HG03025 (cell line): ENCODE results near the gene ST6GALNAC1.
"Not testable (repeated sequence)": the region's sequence is repeated elsewhere in the genome, so short reads cannot be mapped to it uniquely, and the experiment has no call there.

Experiments
- ATAC-seq: cut with Tn5 transposase; IDR thresholded peaks from one replicate; pipeline ENCODE4 v1.9.1; 2021; ENCODE audit warnings: mild to moderate bottlenecking, moderate library complexity; ENCODE audit not compliant: unreplicated experiment, low FRiP score

ST6GALNAC1 gene

GRCh38 chr17:76645481-76645880 is 1.9 kb upstream of the ST6GALNAC1 start:
- no peak for ATAC-seq

DNA sequence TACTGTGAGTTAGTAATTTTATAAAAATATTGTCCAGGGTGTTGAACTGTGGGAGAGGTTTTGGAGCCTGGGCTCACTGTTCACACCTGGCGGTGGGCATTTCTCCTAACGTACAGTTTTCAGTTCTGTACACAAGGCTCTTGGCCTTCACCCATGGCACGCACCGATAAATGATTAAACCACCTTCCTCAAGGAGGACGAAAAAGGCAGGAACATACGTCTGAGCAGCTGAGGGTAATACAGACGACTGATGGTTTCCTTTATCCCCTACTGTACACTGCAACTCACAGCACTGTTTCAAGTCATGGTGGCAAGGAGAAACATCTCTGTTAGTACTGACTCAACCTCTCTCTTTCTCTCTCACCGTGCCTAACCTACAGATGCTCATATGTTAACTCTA is 1.4 kb upstream of the ST6GALNAC1 start:
- ATAC-seq: no peak

DNA sequence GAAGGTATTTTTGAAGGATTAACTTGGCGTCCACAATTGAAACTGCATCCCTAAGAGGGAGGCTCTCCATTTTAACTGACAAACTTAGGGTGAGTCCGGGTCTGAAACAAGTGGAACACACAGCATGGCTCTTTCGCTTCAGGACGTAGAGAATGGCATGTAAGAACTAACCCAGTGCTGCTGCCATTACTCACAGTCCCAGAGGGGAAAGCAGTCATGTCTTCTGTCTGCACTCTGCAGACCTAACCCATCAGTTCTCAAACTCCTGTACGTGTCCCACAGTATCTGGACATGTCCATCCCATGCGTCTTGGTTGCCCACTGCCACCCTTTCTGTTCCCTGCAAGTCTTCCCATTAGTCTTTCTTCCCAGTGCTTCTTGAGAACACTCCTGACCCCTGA is 563 bp downstream of the ST6GALNAC1 start:
- ATAC-seq: no peak

DNA sequence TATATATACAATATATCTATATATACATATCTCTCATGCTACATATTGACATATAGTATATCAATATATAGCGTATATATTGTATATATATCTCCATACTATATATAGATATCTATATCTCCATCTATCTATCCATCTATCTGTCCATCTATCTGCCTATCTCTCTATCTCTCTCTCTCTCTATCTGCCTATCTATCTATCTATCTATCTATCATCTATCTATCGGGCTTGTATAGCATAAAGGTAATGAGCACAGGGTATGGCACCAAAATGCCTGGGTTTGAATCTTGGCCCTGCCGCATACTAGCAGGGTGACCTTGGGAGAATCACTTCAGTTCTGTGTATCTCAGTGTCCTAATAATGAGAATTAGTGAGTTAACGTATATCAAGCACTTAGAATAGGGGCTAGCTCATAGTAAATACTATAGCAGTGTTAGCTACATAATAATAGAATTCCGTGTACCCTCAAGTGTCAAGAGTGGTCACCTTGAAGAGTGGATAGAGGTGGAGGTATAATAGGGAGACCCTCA is 1.5 kb downstream of the ST6GALNAC1 start:
- ATAC-seq: no peak

DNA sequence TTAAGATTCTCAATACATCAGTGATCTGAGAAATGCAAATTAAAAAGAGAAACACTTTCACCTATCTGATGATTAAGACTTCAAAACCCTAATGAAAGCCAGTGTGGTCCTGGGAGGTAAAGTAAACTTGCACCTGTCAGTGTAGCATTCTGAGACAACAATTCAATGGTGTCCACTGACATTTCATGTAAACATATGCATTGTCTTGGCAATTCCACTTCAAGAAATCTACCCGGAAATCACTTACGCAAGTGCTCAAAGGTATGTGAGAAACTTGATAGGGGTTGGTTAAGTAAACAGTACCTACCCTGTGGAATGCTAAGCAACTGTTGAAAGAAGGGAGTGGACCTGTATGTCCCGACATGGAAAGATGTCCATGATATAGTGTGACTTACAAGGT is 2.1 kb downstream of the ST6GALNAC1 start:
- no peak for ATAC-seq

DNA sequence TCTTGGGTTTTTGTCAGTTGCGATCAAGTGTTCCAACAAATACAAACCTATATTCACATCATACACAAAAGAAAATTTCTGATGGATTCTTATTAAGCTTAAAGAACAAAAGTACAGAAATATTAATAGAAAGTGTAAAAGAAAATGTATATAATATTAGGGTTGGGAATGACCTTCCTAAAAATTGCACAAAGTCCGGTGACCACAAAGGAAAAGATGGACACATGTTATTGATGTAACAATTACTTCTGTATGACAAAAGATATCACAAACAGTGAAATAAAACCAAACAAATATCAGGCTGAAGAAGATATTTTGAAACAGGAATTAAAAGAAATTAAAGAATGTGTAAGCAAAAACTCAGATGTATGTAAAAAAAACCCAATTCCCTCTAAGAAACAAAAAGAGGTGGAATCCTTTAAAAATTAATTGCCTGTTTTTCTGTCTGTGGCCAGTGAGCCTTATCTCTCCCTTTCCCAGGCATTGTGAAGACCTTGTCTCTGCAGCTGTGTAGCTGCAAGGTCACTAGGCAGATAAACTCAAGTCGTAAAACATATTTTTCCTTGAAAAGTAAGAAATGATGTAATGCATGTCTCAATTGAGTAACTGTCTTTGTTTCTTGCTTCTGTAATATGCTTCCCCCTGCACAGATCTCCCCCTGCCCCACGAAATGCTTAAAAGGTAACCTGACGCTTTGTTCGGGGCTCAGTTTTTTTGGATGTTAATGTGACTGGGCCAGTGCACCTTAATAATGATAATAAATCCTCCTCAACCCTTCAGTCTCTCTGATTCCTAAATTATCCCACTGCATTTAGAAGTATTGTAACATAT is 2.8 kb downstream of the ST6GALNAC1 start:
- no peak for ATAC-seq

DNA sequence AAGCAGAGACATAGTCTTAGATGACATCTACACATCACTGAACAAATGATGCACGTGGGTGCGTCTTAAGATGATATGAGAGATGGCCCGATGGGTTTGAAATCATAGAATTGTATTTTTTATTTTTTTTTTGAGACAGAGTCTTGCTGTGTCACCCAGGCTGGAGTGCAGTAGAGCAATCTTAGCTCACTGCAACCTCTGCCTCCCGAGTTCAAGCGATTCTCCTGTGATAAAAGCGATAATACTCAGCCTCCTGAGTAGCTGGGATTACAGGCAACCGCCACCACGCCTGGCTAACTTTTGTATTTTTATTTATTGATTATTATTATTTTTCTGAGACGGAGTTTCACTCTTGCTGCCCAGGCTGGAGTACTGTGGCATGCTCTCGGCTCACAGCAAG is 5.3 kb downstream of the ST6GALNAC1 start:
- ATAC-seq: no peak

- not testable (repeated sequence) for ATAC-seq
These were observed 6.9 kb downstream of the ST6GALNAC1 start for GRCh38 chr17:76636486-76637206.

GRCh38 chr17:76635659-76636360 is 7.7 kb downstream of the ST6GALNAC1 start:
- no peak for ATAC-seq

- no peak for ATAC-seq
These were observed 8.5 kb downstream of the ST6GALNAC1 start for GRCh38 chr17:76635039-76635438.

DNA sequence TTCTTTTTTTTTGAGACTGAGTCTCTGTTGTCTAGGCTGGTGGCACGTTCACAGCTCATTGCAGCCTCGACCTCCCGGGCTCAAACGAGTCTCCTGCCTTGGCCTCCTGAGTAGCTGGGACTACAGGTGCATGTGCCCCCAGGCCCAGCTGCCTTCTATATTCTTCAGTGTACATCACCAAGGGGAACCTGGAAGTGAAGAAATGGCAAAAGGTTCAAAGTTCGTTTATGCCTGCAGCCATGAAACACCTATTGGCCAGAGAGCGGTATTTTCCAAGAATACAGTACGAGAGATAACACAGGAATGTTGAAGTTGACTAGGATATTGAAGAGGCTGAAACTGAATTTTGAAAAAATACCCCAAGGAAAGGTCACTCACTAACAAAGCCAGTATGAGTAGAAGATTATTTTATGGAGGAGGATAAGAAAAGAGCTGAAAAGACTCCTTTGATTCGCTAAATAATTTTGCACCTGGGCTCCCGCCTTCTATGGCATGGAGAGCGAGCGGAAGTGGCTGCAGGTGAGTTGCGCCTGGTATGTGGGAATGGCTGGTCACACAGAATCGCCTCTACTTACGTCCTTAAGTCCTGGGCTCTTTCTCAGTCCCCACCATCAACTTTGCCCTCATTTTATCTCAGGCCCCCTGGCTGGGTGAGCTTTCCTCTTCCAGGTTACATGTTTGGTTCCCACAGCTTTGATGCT is 9.8 kb downstream of the ST6GALNAC1 start:
- ATAC-seq: no peak

DNA sequence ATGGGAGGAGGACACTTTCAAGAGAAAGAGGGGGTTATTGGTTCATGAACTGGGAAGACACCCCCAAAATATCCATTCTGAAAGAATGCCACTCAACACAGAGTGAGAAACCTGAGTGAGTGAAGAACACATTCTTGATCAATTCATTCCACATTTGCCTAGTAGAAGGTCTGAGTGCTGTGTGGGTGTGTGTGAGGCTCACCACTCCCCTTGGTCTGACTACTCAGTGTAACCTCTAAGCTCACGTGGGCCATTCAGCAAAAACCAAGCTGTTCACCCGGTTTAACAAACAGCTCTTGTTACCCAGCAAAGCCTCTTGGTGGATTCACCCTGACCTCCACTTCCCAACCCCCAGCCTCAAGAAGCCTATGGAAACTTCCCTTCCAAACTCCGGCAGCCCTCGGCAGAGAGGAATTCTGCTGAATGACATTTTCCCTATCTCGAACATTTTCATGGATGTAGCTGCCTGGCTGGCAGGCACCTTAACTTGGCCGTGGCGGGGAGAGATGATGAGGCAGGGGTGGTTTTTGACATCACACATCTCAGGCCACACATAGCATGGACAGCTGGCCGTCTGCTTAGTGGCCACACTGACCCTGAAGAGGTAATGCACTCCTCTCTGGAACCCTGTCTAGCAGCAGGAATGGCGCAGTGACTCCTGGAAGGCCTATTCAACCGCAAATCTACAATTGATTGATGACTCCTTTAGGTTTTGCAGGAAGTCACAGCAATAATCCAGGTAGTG is 11.6 kb downstream of the ST6GALNAC1 start:
- ATAC-seq: no peak

GRCh38 chr17:76630151-76630550 is 13.4 kb downstream of the ST6GALNAC1 start:
- ATAC-seq: no peak

- no peak for ATAC-seq
These were observed 16.0 kb downstream of the ST6GALNAC1 start for GRCh38 chr17:76627510-76627909.

DNA sequence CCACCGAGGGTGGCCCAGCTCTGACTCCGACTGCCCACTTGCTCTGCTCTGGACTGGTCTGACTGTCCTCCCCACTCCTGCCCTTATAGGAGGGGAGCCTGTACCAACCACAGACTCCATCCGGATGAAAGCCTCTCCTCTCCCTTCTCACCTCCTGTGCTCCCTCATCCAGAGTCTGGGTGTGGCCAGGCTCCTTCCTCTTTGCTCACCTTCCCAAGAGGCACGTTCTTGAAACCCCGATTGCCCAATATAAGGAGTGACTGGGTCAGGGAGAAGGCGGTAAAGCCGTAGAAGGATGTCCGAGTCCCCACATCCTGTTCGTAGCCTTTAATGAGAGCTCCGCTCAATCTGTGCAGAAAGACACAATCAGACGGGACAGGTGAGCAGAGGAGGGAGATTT is 17.1 kb downstream of the ST6GALNAC1 start:
- ATAC-seq: no peak

DNA sequence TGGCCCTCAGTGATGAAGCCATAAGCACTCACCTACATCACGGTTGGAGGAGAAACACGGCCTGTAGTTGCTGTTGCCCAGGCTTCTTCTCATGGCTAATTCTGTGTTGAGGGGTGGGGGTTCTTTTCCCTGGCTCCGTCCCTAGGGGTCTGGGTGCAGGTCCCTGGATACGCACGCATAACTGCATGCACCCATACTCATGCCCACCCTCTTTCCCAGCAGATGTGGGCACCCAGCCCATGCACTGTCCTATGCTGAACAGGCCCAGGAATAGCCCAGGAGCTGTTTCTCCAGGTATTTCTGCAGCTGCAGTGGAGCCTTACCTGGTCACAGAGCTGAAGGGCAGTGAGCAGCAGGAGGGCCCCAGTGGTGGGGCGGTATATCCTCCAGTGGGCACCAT is 18.1 kb downstream of the ST6GALNAC1 start:
- ATAC-seq: no peak

- no peak for ATAC-seq
These were observed 20.0 kb downstream of the ST6GALNAC1 start for GRCh38 chr17:76623271-76624146.

DNA sequence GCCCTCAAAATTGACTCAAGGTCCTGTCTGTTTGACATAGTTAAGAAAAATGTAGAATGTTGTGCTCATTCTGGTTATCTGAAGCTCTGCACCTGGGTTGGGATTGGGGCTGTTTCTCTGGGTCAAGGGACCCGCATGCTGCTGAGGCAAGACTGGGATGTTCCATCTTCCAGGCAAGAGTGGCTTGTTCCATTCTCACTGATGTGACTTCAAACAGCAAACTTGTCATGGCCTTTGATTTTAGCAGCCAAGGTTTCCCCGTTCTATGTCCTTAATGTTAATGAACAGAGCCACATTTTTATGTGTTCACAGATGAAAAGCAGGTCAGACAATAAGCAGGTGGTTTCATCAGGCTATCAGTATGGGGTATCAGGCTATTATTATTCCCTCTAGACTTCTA is 25.7 kb downstream of the ST6GALNAC1 start:
- no peak for ATAC-seq
